ENCODE data around the gene CNNM2.
A peak's percentile ranks its signal among the peaks of the same experiment; 100 is the strongest.

Gene CNNM2

GRCh38 chr10:102985811-102986210 is 67.7 kb downstream of the CNNM2 start:
- no peak for TF ChIP-seq EZH2phosphoT487 (IDR thresholded peaks at IDR 0.05; ENCODE audit: borderline replicate concordance)
- no peak for TF ChIP-seq CTCF (conservative IDR thresholded peaks at IDR 0.05; ENCODE audit: low read length)
- no peaks in the 10 kb centered on the region for H3K27me3 ChIP-seq (ENCODE audit: insufficient read depth, low read length, poor library complexity, severe bottlenecking)
- H3K9me3 ChIP-seq (ENCODE audit: insufficient read depth, low read depth, low read length), result no peaks in the 10 kb centered on the region
- H3K4me2 ChIP-seq (ENCODE audit: low read depth, low read length, poor library complexity, severe bottlenecking), result no peak overlapping the region
- H2AFZ ChIP-seq (ENCODE audit: low read length), result no peak overlapping the region
- no peaks in the 10 kb centered on the region for H3K79me2 ChIP-seq (ENCODE audit: insufficient read depth, low read length)
- H3K4me1 ChIP-seq (ENCODE audit: insufficient read depth, low read length, poor library complexity, severe bottlenecking), result no peaks in the 10 kb centered on the region
- no peaks in the 10 kb centered on the region for H4K20me1 ChIP-seq (ENCODE audit: insufficient read depth, low read length, poor library complexity, severe bottlenecking)
- no peak overlapping the region for H3K9ac ChIP-seq (ENCODE audit: low read depth, low read length, poor library complexity, severe bottlenecking)
- H3F3A ChIP-seq (ENCODE audit: low read depth), result no peaks in the 10 kb centered on the region
- no peaks in the 10 kb centered on the region for H3K36me3 ChIP-seq (ENCODE audit: insufficient read depth, low read length)
- no peak overlapping the region for H3K4me3 ChIP-seq (ENCODE audit: low read length, poor library complexity, severe bottlenecking)
- no peaks in the 10 kb centered on the region for H3K9me2 ChIP-seq (replicated peaks; ENCODE audit: low read depth, low read length)

GRCh38 chr10:102988404-102989314 is 70.6 kb downstream of the CNNM2 start:
- Histone ChIP-seq H3K9me2 (replicated peaks; ENCODE audit: low read depth, low read length) (no peaks in the 10 kb centered on the region), H3K4me3 (ENCODE audit: low read length, poor library complexity, severe bottlenecking) (no peak overlapping the region), H4K20me1 (ENCODE audit: insufficient read depth, low read length, poor library complexity, severe bottlenecking) (no peaks in the 10 kb centered on the region), H3K36me3 (ENCODE audit: insufficient read depth, low read length) (no peaks in the 10 kb centered on the region), H3K4me1 (ENCODE audit: insufficient read depth, low read length, poor library complexity, severe bottlenecking) (no peaks in the 10 kb centered on the region), H3K9me3 (ENCODE audit: insufficient read depth, low read depth, low read length) (no peaks in the 10 kb centered on the region), H3K27me3 (ENCODE audit: insufficient read depth, low read length, poor library complexity, severe bottlenecking) (no peaks in the 10 kb centered on the region), H2AFZ (ENCODE audit: low read length) (no peak overlapping the region), H3K9ac (ENCODE audit: low read depth, low read length, poor library complexity, severe bottlenecking) (no peak overlapping the region), H3K4me2 (ENCODE audit: low read depth, low read length, poor library complexity, severe bottlenecking) (no peak overlapping the region), H3F3A (ENCODE audit: low read depth) (no peaks in the 10 kb centered on the region), H3K79me2 (ENCODE audit: insufficient read depth, low read length) (no peaks in the 10 kb centered on the region)
- no peak for TF ChIP-seq EZH2phosphoT487 (IDR thresholded peaks at IDR 0.05; ENCODE audit: borderline replicate concordance)
- no peak for TF ChIP-seq CTCF (conservative IDR thresholded peaks at IDR 0.05; ENCODE audit: low read length)

- H3K4me2 ChIP-seq (ENCODE audit: low read depth, low read length, poor library complexity, severe bottlenecking), result peak overlapping the region; percentile 29
- H4K20me1 ChIP-seq (ENCODE audit: insufficient read depth, low read length, poor library complexity, severe bottlenecking), result no peaks in the 10 kb centered on the region
- no peaks in the 10 kb centered on the region for H3K9me3 ChIP-seq (ENCODE audit: insufficient read depth, low read depth, low read length)
- peaks cover 9% of the 10 kb centered on the region for H3K4me1 ChIP-seq (ENCODE audit: insufficient read depth, low read length, poor library complexity, severe bottlenecking)
- peak overlapping the region; percentile 1 for H3K4me3 ChIP-seq (ENCODE audit: low read length, poor library complexity, severe bottlenecking)
- no peaks in the 10 kb centered on the region for H3K36me3 ChIP-seq (ENCODE audit: insufficient read depth, low read length)
- H3K79me2 ChIP-seq (ENCODE audit: insufficient read depth, low read length), result no peaks in the 10 kb centered on the region; the same call in 1 of the 2 replicates
- TF ChIP-seq CTCF (conservative IDR thresholded peaks at IDR 0.05; ENCODE audit: low read length) (no peak), EZH2phosphoT487 (IDR thresholded peaks at IDR 0.05; ENCODE audit: borderline replicate concordance) (no peak)
- no peaks in the 10 kb centered on the region for H3K9me2 ChIP-seq (replicated peaks; ENCODE audit: low read depth, low read length)
- H3F3A ChIP-seq (ENCODE audit: low read depth), result 0 out of 2 replicates have a peak, but pooled peaks cover 3% of the 10 kb centered on the region
- peak overlapping the region; percentile 4; the same call in 1 of the 2 replicates for H2AFZ ChIP-seq (ENCODE audit: low read length)
- no peaks in the 10 kb centered on the region for H3K27me3 ChIP-seq (ENCODE audit: insufficient read depth, low read length, poor library complexity, severe bottlenecking)
- no peak overlapping the region for H3K9ac ChIP-seq (ENCODE audit: low read depth, low read length, poor library complexity, severe bottlenecking)
Observed at GRCh38 chr10:102994531-102995295, 76.6 kb downstream of the CNNM2 start.
